Stomach (tissue), 4 donors: ENCODE results near the gene FXYD3.

Source experiments
- EP300 ChIP-seq: sonication (generic); formaldehyde crosslinking; IDR thresholded peaks from one replicate; pipeline ENCODE4 v1.6.1; 2017; ENCODE audit warnings: antibody characterized with exemption
- POLR2A ChIP-seq, 4 donors: fragments of 450-650 bp; IDR thresholded peaks; one replicate each; pipeline ENCODE4 v1.6.1; 2016; ENCODE audit warnings: antibody characterized with exemption in 4 of 4, control low read depth in 2 of 4, mild to moderate bottlenecking in 1 of 4, moderate library complexity in 1 of 4
- POLR2AphosphoS5 ChIP-seq, 3 donors: sonication (generic); formaldehyde crosslinking; IDR thresholded peaks; one replicate each; pipeline ENCODE4 v1.6.1; 2016; ENCODE audit warnings: antibody characterized with exemption in 3 of 3
- TF ChIP-seq, protein P1 (sequence below), 7 experiments: fragments of 450-650 bp in 4 of 7; fragments of 200-600 bp in 3 of 7; sonication (generic) in 3 of 7; IDR thresholded peaks; one replicate each; pipeline ENCODE4 v1.5.1; 2016 to 2019; ENCODE audit warnings: antibody characterized with exemption in 7 of 7, control low read depth in 2 of 7, mild to moderate bottlenecking in 1 of 7

DNA sequence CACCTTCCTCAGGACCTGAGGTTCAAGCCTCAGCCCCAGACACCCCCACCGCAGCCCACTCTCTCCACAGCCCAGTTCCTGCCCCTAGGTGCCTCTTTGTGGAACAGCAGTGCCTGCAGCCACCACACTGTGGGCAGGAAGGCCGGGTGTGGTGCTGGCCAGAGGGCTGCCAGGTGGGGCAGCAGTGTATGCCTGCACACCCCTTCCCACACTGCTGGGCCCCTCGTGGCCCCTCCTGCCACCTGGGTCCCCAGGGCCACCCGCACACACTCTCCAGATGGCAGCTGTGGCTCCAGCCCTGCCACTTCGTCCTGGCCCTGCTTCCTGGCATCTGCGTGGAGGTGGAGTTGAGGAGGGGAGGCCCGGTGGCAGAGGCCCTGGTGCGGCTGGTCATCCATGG is 39.0 kb upstream of the FXYD3 start:
- TF ChIP-seq, protein P1, sequence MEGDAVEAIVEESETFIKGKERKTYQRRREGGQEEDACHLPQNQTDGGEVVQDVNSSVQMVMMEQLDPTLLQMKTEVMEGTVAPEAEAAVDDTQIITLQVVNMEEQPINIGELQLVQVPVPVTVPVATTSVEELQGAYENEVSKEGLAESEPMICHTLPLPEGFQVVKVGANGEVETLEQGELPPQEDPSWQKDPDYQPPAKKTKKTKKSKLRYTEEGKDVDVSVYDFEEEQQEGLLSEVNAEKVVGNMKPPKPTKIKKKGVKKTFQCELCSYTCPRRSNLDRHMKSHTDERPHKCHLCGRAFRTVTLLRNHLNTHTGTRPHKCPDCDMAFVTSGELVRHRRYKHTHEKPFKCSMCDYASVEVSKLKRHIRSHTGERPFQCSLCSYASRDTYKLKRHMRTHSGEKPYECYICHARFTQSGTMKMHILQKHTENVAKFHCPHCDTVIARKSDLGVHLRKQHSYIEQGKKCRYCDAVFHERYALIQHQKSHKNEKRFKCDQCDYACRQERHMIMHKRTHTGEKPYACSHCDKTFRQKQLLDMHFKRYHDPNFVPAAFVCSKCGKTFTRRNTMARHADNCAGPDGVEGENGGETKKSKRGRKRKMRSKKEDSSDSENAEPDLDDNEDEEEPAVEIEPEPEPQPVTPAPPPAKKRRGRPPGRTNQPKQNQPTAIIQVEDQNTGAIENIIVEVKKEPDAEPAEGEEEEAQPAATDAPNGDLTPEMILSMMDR (IDR thresholded peaks at IDR 0.05), result no peak
- TF ChIP-seq EP300 (no peak), POLR2A (IDR thresholded peaks at IDR 0.05) (no peak), POLR2AphosphoS5 (IDR thresholded peaks at IDR 0.05) (no peak)
